Activated effector memory CD4-positive, alpha-beta T cell treated with anti-CD3 and anti-CD28 coated beads, Interleukin-2, amount 50 U/mL, for 16 hours (primary cell): Measurements from ENCODE around the gene CNTNAP3B.
"Not testable (repeated sequence)": the region's sequence is repeated elsewhere in the genome, so short reads cannot be mapped to it uniquely, and the experiment has no call there.

Experiments
- DNase-seq: peaks from one replicate; pipeline ENCODE4 v3.0.0-alpha.2; 2020

The CNTNAP3B gene

GRCh38 chr9:41974906-41975305 lies 154.3 kb downstream of the CNTNAP3B start:
- not testable (repeated sequence) for DNase-seq

- not testable (repeated sequence) for DNase-seq
Observed at GRCh38 chr9:41953007-41953406, 176.2 kb downstream of the CNTNAP3B start.

- not testable (repeated sequence) for DNase-seq
Observed at GRCh38 chr9:41941738-41942137, 187.5 kb downstream of the CNTNAP3B start.

DNA sequence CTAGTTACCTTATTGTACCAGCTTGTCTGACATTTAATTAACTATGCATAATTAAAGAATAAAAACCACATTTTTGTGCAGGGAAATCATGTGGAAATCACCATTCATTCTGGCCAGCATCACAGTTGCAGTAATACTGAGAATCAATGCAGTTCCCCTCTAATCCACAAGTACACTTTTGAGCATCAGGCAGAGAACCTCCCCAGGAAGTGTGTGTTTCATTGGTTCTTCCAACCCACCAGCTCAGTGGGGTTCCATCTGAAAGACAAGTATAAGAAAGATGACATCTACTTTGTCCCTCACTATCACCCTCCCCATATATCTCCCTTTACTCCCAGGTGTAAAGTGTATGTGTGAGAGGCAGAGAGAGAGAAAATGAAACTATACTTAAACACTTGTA lies 191.1 kb downstream of the CNTNAP3B start:
- not testable (repeated sequence) for DNase-seq

GRCh38 chr9:41935727-41936126 lies 193.5 kb downstream of the CNTNAP3B start:
- DNase-seq: not testable (repeated sequence)

DNA sequence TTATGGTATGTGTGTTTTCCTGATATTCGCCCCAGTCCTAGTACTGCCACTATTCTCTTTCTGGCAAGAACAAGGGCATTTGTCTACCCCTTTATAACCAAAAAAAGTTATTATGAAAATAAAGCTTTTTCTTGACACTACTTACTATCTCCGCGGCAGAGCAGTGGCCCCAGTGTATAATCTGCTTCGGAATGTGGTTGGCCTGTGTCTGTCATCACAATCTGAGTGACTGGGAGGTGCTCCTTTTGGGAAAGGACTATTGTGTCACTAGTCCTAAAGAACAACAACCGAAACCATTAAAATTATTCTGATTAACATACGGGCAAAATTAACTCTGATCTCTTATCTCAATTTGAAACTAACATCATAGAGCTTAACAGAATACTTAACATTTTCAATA lies 200.1 kb downstream of the CNTNAP3B start:
- DNase-seq: not testable (repeated sequence)

DNA sequence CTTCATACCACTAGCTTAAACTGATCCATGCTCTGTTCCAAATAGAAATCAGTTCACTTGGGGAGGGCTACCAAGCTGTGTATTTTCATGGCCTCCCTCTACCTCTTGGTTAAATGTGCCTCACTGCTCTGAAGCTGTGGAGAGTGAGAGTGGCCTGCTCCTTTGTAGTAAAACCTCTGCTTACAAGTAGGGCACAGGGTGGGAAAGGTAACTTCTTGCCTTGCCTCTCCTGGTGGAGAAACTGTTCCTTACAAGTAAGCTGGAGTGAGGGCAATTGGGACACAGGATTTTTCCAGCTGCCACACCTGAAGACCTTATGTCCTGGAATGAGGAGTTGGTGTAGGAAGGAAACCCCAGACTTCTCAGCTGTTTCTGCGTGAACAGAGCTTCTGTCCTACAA lies 211.9 kb downstream of the CNTNAP3B start:
- not testable (repeated sequence) for DNase-seq

GRCh38 chr9:41905488-41905887 lies 223.7 kb downstream of the CNTNAP3B start:
- not testable (repeated sequence) for DNase-seq

GRCh38 chr9:41902762-41903161 lies 226.5 kb downstream of the CNTNAP3B start:
- DNase-seq: not testable (repeated sequence)

- not testable (repeated sequence) for DNase-seq
Observed at GRCh38 chr9:41898720-41899343, 230.4 kb downstream of the CNTNAP3B start.

GRCh38 chr9:41874557-41874956 lies 254.7 kb downstream of the CNTNAP3B start:
- not testable (repeated sequence) for DNase-seq

- not testable (repeated sequence) for DNase-seq
Observed at GRCh38 chr9:41855422-41855821, 273.8 kb downstream of the CNTNAP3B start.

- not testable (repeated sequence) for DNase-seq
Observed at GRCh38 chr9:41851848-41852740, 277.1 kb downstream of the CNTNAP3B start.

DNA sequence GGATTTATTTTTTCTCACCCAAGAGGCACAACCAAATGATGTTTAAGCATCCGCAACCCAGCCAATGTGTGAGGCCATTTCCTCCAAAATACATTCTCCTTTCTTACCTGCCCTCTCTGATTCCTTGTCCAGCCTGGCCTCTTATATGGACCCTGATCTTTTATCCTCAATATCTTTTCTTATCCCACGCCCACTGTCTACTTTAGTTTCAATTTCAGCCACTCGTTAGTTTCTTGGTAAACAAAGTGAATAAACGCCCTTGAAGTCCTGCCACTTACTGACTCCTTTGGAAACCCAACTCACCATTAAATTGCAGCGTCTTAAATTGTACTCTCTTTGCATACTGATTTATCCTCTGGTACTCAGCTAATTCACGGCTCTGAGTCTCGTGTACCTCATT lies 281.4 kb downstream of the CNTNAP3B start:
- not testable (repeated sequence) for DNase-seq
